ENCODE results near the gene CLN6.

DNA sequence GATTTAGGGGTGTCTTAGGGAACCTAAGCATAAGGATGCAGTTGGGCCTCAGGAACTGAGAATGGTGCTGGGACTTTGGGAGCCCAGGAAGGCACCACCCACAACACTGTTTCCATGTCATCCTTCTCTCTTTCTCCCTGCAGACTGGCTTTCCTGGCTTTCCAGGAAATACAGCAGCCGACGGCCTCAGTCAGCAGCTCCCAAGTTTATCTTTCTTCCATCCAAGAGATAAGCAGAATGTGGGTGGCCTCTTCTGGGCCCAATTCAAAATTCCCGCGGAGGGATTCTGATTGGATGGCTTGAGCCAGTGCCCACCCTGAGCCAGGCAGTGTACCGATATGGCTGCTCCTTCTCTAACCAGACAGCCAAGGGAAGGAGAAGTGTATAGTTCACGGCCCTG lies 4.5 kb upstream of the CLN6 start:
- TF ChIP-seq ZZZ3 (IDR thresholded peaks at IDR 0.05) (no peak), TRIM28 (IDR thresholded peaks at IDR 0.05) (no peak), ZNF699 (CRISPR knock-in tag; IDR thresholded peaks at IDR 0.05; ENCODE audit: insufficient replicate concordance) (no peak)
